GM21529 (cell line): ENCODE measurements around the gene ACTN3.
"Not testable (repeated sequence)": the region's sequence is repeated elsewhere in the genome, so short reads cannot be mapped to it uniquely, and the experiment has no call there.

Experiments
- ATAC-seq: cut with Tn5 transposase; IDR thresholded peaks from one replicate; pipeline ENCODE4 v1.9.1; 2021; ENCODE audit not compliant: unreplicated experiment

ACTN3 gene

DNA sequence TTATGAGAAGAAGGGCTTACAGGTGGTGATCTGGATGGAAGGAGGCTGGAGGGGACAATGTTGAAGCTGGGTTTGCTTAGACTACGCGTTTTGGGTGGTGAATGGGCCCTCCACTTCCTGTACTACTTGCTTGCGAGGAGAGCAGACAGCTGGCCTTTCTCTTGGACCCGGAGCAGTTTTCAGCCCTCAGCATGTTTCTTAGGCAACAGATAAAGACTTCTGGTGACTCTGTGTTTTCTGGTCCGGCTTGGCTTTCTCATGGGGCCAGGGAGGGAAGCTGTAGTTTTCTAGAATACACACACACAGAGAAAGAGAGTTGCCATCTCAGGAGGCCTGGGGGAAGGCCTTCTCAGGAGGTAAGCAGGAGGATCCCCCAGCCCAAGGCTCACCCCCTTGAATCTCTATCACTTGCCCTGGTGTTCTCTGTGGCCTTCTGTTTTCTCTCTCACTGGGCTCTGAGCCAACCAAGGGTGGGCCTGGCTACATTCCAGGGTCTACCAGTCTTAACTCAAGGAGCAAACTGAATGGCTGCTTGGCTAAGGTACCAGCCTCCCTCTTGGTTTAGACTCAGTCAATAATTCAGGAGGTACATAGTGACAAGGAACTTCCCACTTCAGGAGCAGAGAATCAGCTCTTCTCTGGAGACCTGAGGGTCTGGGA is 48.7 kb downstream of the ACTN3 start:
- ATAC-seq, result no peak

DNA sequence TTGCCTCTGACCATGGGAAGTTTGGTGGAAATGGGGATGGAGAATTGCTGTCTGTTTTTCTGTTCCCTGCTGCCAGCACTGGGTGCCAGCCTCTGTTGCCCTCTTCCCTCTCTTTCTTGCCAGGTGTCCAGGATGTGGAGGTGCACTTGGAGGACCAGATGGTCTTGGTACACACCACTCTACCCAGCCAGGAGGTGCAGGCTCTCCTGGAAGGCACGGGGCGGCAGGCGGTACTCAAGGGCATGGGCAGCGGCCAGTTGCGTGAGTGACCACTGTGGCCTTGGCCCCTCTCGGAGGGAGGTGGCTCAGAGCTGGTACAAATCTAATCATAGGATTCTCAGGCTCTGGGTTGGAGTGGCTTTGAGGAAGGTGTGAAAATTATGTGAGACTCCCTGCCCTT is 52.3 kb downstream of the ACTN3 start:
- no peak for ATAC-seq

DNA sequence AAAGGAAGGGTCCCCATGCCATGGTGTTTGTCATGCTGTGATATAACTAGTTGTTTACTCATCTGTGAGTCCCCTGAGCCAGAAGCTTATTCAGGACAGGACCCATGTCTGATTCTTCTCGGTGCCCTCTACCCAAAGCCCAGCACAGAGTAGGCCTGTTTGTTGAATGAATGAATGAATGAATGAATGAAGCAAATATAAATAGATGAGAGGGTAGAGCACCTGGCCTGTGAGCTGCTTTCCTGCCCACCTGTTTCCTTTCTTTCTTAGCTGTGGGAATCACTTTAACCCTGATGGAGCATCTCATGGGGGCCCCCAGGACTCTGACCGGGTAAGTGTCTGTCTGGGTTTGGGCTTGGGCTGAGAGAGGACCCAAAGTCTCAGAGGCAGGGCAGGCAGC is 53.5 kb downstream of the ACTN3 start:
- ATAC-seq, result no peak

DNA sequence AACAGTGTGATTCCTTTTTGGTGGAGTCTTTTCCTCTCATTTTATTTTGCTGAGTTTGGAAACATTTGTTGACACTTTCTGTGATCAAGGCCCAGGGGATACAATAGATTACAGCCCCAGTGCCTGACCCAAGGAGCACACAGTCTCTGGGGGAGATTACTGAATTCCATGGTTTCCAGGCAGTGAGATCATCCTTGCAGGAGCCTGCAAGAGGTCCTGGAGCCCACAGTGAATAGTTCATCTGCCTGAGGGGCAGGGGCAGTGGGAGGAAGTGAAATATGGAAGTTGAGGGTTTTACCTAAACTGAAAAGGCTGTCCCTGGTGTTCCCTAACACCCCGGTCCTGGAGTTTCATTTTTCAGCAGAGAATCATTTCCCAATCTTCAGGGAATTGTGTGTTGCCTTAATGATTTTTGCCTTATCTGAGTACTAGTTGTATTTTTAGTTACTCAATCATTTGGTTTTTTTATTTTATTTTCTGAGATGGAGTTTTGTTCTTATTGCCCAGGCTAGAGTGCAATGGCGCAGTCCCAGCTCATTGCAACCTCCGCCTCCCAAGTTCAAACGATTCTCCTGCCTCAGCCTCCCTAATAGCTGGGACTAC is 54.0 kb downstream of the ACTN3 start:
- ATAC-seq, result no peak

- no peak for ATAC-seq
Measured at GRCh38 chr11:66603072-66603471, 56.4 kb downstream of the ACTN3 start.

DNA sequence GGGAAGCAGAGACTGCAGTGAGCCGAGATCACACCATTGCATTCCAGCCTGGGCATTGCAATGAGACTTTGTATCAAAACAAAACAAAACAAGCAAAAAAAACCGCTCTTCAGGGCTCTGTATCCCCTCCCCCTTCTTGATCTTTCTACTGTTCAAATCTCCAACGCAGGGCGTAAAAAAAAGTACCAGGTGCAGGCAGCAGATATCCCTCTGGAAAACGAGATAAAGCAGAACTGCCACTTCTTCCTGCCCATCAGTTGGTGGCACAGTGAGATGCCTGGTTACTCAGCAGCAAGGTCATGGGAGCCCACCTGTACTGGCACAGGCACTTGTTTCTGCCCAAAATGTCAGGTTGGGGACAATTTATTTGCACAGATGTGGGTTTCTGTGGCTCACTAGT is 57.5 kb downstream of the ACTN3 start:
- ATAC-seq, result no peak

- ATAC-seq, result not testable (repeated sequence)
Measured at GRCh38 chr11:66606608-66607007, 59.9 kb downstream of the ACTN3 start.

DNA sequence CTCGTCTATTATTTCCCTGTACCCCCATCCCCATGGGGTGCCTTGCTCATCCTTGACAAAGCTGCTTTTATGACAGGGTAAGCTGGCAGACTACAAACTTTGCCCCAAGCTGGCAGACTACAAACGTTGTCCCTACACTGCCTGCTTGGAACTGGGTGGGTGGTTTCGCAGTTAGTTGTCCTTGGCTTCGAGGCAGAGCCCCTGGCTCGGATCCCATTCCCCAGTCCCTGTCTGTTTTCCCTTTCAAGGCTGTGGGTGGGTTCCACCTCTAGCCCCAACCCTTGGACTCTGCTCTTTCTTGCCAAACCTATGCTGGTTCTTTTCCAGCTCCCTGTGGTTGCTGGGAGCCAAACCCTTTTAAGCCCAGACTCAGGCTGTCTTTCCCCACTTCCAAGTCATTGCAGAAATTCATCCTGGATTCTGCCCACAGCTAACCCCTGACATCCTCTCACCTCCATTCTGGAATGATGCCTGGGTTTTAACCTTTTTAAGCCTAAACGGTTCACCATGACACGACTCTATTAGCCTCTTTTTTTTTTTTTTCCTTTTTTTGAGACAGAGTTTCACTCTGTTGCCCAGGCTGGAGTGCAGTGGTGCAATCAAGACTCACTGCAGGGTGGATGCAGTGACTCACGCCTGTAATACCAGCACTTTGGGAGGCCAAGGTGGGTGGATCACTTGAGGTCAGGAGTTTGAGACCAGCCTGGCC is 60.6 kb downstream of the ACTN3 start:
- ATAC-seq, result no peak

DNA sequence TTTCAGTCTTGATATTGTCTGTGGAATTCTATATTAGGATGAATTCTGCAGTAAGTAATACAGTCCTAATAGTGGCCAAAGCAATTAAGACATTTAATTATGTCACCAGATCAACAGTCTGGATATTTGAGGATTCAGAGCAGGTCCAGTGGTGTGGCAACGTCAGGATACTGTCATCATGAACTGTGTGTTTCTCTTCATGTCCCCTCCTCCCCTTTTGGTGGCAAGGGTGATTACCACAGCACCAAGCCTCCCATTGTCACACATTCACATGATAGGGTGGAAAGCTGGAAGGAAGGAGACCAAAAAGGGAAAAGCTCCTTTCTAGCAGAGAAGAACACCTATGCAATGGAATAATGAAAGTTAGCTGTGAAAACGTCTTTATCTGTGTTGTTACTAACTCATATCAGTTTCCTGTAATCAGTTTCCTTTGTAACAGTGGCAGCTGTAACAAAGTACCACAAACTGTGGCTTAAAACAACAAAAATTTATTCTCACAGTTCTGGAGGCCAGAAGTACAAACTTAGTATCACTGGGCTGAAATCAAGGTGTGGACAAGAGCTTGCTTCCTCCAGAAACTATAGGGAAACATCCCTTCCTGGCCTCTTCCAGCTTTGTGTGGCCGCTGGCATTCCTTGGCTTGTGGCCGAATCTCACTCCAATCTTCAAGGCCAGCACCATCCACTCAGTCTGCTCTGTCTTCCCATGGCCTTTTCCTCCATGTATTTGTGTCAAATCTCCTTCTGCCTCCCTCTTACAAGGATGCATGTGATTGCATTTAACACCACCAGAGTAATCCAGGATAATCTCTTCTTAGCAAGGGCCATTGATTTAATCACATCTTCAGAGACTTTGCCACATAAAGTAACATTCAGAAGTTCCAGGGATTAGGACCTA is 63.3 kb downstream of the ACTN3 start:
- no peak for ATAC-seq

DNA sequence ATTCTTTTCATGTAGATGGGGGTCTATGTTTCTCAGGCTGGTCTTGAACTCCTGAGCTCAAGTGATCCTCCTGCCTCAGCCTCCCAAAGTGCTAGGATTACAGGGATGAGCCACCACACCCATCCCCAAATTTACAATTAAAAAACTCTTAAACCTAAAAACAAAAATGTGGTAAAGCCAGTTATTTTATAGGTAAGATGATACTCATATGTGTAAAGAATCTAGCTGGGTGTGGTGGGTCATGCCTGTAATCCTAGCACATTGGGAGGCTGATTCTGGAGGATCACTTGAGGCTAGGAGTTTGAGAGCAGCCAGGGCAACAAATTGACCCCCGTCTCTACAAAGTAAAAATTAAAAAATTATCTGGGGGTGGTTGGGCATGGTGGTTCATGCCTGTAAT is 65.8 kb downstream of the ACTN3 start:
- no peak for ATAC-seq
